Gastroesophageal sphincter (tissue), 4 donors: ENCODE results near the gene SQSTM1. TPM values are rescaled to one million over a fixed set of nuclear protein-coding genes. Genes with fewer than 3 reads are reported as not detected.

Experiments used
- ATAC-seq: fragments of 150-250 bp; one replicate; pipeline ENCODE4 v1.9.1; 2016; ENCODE audit warnings: mild to moderate bottlenecking, moderate library complexity
- H3K27ac ChIP-seq, 4 donors: fragments of 200-600 bp; sonication (generic) in 3 of 4; 1 replicate in 3 of 4; 2 replicates in 1 of 4; pipeline ENCODE4 v1.5.1; 2016 to 2019
- H3K27me3 ChIP-seq: fragments of 200-600 bp; sonication (generic); one replicate; pipeline ENCODE4 v1.5.1; 2019
- H3K36me3 ChIP-seq, 2 donors: fragments of 200-600 bp; sonication (generic); one replicate each; pipeline ENCODE4 v1.5.1; 2019; ENCODE audit warnings: control low read depth in 1 of 2
- H3K4me1 ChIP-seq, 3 donors: fragments of 200-600 bp; sonication (generic); 1 replicate in 2 of 3; 2 replicates in 1 of 3; pipeline ENCODE4 v1.5.1; 2016 to 2019; ENCODE audit warnings: control low read depth in 2 of 3
- H3K4me3 ChIP-seq, 2 donors: fragments of 200-600 bp; sonication (generic); one replicate each; pipeline ENCODE4 v1.5.1; 2019; ENCODE audit warnings: mild to moderate bottlenecking in 1 of 2, moderate library complexity in 1 of 2
- H3K9me3 ChIP-seq, 3 donors: fragments of 200-600 bp; sonication (generic); one replicate each; pipeline ENCODE4 v1.5.1; 2017 to 2019; ENCODE audit warnings: control low read depth in 2 of 3
- EP300 ChIP-seq: sonication (generic); formaldehyde crosslinking; IDR thresholded peaks from one replicate; pipeline ENCODE4 v1.6.1; 2017; ENCODE audit warnings: antibody characterized with exemption, mild to moderate bottlenecking
- POLR2A ChIP-seq, 2 donors: fragments of 450-650 bp; IDR thresholded peaks; one replicate each; pipeline ENCODE4 v1.6.1; 2017; ENCODE audit warnings: antibody characterized with exemption in 2 of 2, mild to moderate bottlenecking in 2 of 2, moderate library complexity in 1 of 2
- POLR2AphosphoS5 ChIP-seq: sonication (generic); formaldehyde crosslinking; IDR thresholded peaks from one replicate; pipeline ENCODE4 v1.6.1; 2017; ENCODE audit warnings: antibody characterized with exemption
- WGBS, 2 donors: methylation state at CpG; one replicate each; pipeline ENCODE4 v1.1.5; 2018; ENCODE audit warnings: low coverage in 1 of 2; 5-methylcytosine and 5-hydroxymethylcytosine counted together
- small RNA-seq, 4 donors: library from RNA; depleted of rRNA; stranded (forward); fragments of <200 nt; gene quantifications; one replicate each; pipeline ENCODE3, GENCODE V24; 2016
- total RNA-seq, 4 donors: library from RNA; depleted of rRNA; stranded (reverse); fragments of >200 nt; gene quantifications; one replicate each; pipeline ENCODE4 v1.1.0, GENCODE V29; 2016
- TF ChIP-seq, protein P1 (sequence below), 4 experiments: fragments of 200-600 bp in 2 of 4; fragments of 450-650 bp in 2 of 4; sonication (generic) in 1 of 4; IDR thresholded peaks; one replicate each; pipeline ENCODE4 v1.5.1; 2017 to 2019; ENCODE audit warnings: antibody characterized with exemption in 4 of 4, mild to moderate bottlenecking in 2 of 4, moderate library complexity in 2 of 4

Gene SQSTM1
- total RNA-seq, 4 donors from 2014 or later: 305 to 485 (median 408) TPM

DNA sequence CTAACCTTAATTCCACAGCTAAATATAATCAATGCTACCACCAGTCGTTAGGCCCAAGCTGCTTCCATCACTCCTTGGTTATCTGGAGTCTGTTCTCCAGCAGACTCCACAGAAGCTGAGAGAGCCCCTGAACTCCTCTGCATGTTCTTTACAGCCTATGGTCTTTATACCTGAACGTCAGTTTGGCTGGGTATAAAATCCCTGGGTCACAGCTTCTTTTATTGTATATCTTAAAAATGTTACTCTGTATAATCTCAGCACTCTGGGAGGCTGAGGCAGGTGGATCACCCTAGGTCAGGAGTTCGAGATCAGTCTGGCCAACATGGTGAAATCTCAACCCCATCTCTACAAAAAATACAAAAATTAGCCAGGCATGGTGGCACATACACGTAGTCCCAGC, 61.6 kb downstream of the SQSTM1 start:
- Histone ChIP-seq H3K4me1 (no peaks in the 10 kb centered on the region), H3K36me3 (peaks cover 0 to 82% of the 10 kb centered on the region in 2 donors), H3K27me3 (no peaks in the 10 kb centered on the region), H3K27ac (no peak overlapping the region), H3K4me3 (no peak overlapping the region), H3K9me3 (peaks cover 0 to 20% (median 0%) of the 10 kb centered on the region in 3 donors)
- TF ChIP-seq POLR2AphosphoS5 (no peak), POLR2A (IDR thresholded peaks at IDR 0.05) (no peak)
- WGBS, 2 donors: 57 to 85% methylated on average over 2 to 4 of the region's 4 CpGs
- no peak for ATAC-seq

DNA sequence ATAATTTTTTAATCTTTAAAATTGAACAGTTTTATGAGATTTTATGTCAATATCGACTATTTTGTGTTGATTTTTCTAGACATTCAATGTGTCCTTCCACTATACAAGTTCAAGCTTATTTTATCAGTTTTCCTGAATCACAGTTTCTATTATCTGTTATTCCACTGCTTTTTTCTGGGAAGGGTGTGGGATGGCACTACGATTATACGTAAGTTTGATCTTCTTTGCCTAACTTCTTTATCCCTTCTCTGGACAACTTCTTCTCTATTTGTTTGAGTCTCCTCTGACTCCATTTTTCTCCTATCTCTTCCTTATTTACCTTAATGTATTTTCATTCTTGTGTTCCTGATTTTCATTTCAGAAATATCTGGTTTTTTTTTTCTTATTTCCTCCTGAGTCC, 62.5 kb downstream of the SQSTM1 start:
- no peak overlapping the region for H3K27ac ChIP-seq
- H3K4me1 ChIP-seq: no peaks in the 10 kb centered on the region
- H3K36me3 ChIP-seq: peaks cover 0 to 82% of the 10 kb centered on the region in 2 donors
- no peak for ATAC-seq
- no peaks in the 10 kb centered on the region for H3K27me3 ChIP-seq
- peaks cover 0 to 20% (median 0%) of the 10 kb centered on the region in 3 donors for H3K9me3 ChIP-seq
- H3K4me3 ChIP-seq: no peak overlapping the region
- WGBS, 2 donors: 92 to 100% methylated on average over 2 to 3 of the region's 3 CpGs
- TF ChIP-seq POLR2AphosphoS5: no peak
- TF ChIP-seq EP300: no peak
- TF ChIP-seq POLR2A (IDR thresholded peaks at IDR 0.05): no peak
- TF ChIP-seq, protein P1, sequence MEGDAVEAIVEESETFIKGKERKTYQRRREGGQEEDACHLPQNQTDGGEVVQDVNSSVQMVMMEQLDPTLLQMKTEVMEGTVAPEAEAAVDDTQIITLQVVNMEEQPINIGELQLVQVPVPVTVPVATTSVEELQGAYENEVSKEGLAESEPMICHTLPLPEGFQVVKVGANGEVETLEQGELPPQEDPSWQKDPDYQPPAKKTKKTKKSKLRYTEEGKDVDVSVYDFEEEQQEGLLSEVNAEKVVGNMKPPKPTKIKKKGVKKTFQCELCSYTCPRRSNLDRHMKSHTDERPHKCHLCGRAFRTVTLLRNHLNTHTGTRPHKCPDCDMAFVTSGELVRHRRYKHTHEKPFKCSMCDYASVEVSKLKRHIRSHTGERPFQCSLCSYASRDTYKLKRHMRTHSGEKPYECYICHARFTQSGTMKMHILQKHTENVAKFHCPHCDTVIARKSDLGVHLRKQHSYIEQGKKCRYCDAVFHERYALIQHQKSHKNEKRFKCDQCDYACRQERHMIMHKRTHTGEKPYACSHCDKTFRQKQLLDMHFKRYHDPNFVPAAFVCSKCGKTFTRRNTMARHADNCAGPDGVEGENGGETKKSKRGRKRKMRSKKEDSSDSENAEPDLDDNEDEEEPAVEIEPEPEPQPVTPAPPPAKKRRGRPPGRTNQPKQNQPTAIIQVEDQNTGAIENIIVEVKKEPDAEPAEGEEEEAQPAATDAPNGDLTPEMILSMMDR (IDR thresholded peaks at IDR 0.05): no peak

DNA sequence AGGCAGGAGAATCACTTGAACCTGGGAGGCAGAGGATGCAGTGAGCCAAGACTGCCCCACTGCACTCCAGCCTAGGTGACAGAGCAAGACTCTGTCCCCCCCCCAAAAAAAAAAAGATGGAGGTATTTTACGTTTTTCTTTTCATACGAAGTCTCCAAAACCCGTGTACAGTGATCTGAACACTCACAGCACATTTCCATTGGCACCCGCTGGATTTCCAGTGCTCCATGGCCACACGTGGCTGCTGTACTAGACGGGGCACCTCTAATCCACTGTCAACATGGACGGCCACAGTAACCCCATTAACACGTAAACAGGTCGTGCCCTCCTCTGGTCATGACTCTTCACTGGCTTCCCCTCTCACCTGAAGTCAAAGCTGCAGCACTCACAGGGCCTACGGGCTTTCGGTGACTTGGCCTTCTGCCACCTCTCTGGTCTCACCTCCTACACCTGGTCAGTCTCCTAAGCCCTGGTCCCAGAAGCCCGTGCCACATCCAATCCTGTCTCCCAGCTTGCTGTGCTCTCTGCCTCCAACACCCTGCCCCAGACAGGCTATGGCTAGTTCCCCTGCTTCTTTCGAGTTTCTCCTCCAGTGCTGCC, 64.9 kb downstream of the SQSTM1 start:
- no peak for TF ChIP-seq POLR2AphosphoS5
- TF ChIP-seq, protein P1 (IDR thresholded peaks at IDR 0.05): no peak
- no peak for TF ChIP-seq POLR2A (IDR thresholded peaks at IDR 0.05)
- no peak for TF ChIP-seq EP300
- no peak for ATAC-seq
- Histone ChIP-seq H3K4me3 (no peak overlapping the region), H3K27me3 (no peaks in the 10 kb centered on the region), H3K27ac (no peak overlapping the region), H3K9me3 (peaks cover 0 to 20% (median 0%) of the 10 kb centered on the region in 3 donors), H3K4me1 (no peaks in the 10 kb centered on the region), H3K36me3 (peaks cover 0 to 83% of the 10 kb centered on the region in 2 donors)
- 91 to 94% methylated on average over 10 to 12 of the region's 13 CpGs for WGBS, 2 donors

GRCh38 chr5:179886190-179886911, 65.6 kb downstream of the SQSTM1 start:
- no peaks in the 10 kb centered on the region for H3K4me1 ChIP-seq
- ATAC-seq: no peak
- no peak overlapping the region for H3K27ac ChIP-seq
- no peaks in the 10 kb centered on the region for H3K27me3 ChIP-seq
- H3K36me3 ChIP-seq: peaks cover 0 to 91% of the 10 kb centered on the region in 2 donors
- TF ChIP-seq EP300 (no peak), POLR2A (IDR thresholded peaks at IDR 0.05) (no peak), POLR2AphosphoS5 (no peak)
- TF ChIP-seq, protein P1 (IDR thresholded peaks at IDR 0.05): no peak
- 72 to 80% methylated on average over 3 to 12 of the region's 14 CpGs for WGBS, 2 donors
- no peak overlapping the region for H3K4me3 ChIP-seq
- H3K9me3 ChIP-seq: peaks cover 0 to 20% (median 0%) of the 10 kb centered on the region in 3 donors

DNA sequence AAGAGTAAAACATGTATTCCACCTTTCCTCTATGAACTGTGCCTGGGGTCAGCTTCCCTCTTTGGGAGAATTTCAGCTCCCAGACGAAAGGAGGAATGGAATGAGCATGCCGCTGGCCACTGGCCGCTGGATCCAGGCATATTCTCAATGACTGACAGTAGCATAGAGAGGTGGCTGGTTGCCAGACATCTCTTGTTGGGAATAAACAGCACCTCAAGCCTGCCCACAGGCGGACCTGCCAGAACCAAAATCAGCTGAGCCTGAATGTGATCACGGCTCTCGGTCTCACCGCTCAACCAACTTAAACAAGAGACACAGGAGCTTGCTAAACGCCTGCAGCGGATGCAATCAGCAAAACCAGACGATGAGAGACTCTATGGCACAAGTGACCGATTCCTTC, 66.4 kb downstream of the SQSTM1 start:
- WGBS, 2 donors: 90 to 93% methylated on average over 3 to 8 of the region's 11 CpGs
- no peak overlapping the region for H3K27ac ChIP-seq
- peaks cover 0 to 20% (median 0%) of the 10 kb centered on the region in 3 donors for H3K9me3 ChIP-seq
- H3K4me3 ChIP-seq: no peak overlapping the region
- H3K4me1 ChIP-seq: no peaks in the 10 kb centered on the region
- no peak for ATAC-seq
- H3K27me3 ChIP-seq: no peaks in the 10 kb centered on the region
- TF ChIP-seq, protein P1 (IDR thresholded peaks at IDR 0.05): no peak
- TF ChIP-seq POLR2A (IDR thresholded peaks at IDR 0.05): no peak
- no peak for TF ChIP-seq EP300
- no peak for TF ChIP-seq POLR2AphosphoS5
- H3K36me3 ChIP-seq: peaks cover 0 to 98% of the 10 kb centered on the region in 2 donors

Small RNA genes lying within 50 kb of the gene (small RNA-seq; reads per million reads assigned to genes)
- gene MIR1229 (0 reads per million in 4 donors), gene RF00019 (0 reads per million in 4 donors)

Other genes with a start within 250 kb of the SQSTM1 start
- 100 to 1,000 TPM; 250 to 604 (median 331) TPM for gene HNRNPH1, start 197.2 kb upstream of the SQSTM1 start, total RNA-seq
- not detected for gene CBY3, start 139.9 kb upstream of the SQSTM1 start, total RNA-seq
- gene CANX, start 121.9 kb upstream of the SQSTM1 start, total RNA-seq: 100 to 1,000 TPM; 281 to 400 (median 342) TPM
- 10 to 100 TPM; 31.8 to 51.3 (median 36.8) TPM for gene MAML1, start 88.1 kb upstream of the SQSTM1 start, total RNA-seq
- 1 to 10 TPM in 3 of 4 donors, not detected in 1; 7.5 to 8.8 (median 8.2) TPM for gene LTC4S, start 26.9 kb upstream of the SQSTM1 start, total RNA-seq
- gene MGAT4B, start 14.0 kb upstream of the SQSTM1 start, total RNA-seq: 10 to 100 TPM; 42.5 to 58.5 (median 47.2) TPM
- 10 to 100 TPM; 17.9 to 50.6 (median 34.3) TPM for gene MRNIP, start 37.9 kb downstream of the SQSTM1 start, total RNA-seq
- gene TBC1D9B, start 87.0 kb downstream of the SQSTM1 start, total RNA-seq: 100 to 1,000 TPM in 2 of 4 donors, 10 to 100 TPM in 2; 58.8 to 439 (median 212) TPM